ENCODE measurements around the gene HLA-A.

- TF ChIP-seq CTCF (IDR thresholded peaks at IDR 0.05; ENCODE audit: low read length) (no peak), EZH2 (optimal IDR thresholded peaks at IDR 0.05; ENCODE audit: low read depth, low read length) (no peak), EZH2phosphoT487 (IDR thresholded peaks at IDR 0.05; ENCODE audit: low read length) (no peak)
These were observed 23.7 kb downstream of the HLA-A start for GRCh38 chr6:29965873-29966601.

All from MM.1S (cell line).